Stimulated activated CD8-positive, alpha-beta memory T cell treated with anti-CD3 and anti-CD28 coated beads, Interleukin-7, amount 100 ng/mL, for 1 hour (primary cell): ENCODE measurements around the gene ERH.
A peak's percentile ranks its signal among the peaks of the same experiment; 100 is the strongest.

ENCODE experiments used
- DNase-seq, 2 donors: peaks; one replicate each; pipeline ENCODE4 v3.0.0-alpha.2; 2020; ENCODE audit warnings: low read depth in 2 of 2

The ERH gene

GRCh38 chr14:69356903-69357543, 41.1 kb downstream of the ERH start:
- DNase-seq, result no peak

DNA sequence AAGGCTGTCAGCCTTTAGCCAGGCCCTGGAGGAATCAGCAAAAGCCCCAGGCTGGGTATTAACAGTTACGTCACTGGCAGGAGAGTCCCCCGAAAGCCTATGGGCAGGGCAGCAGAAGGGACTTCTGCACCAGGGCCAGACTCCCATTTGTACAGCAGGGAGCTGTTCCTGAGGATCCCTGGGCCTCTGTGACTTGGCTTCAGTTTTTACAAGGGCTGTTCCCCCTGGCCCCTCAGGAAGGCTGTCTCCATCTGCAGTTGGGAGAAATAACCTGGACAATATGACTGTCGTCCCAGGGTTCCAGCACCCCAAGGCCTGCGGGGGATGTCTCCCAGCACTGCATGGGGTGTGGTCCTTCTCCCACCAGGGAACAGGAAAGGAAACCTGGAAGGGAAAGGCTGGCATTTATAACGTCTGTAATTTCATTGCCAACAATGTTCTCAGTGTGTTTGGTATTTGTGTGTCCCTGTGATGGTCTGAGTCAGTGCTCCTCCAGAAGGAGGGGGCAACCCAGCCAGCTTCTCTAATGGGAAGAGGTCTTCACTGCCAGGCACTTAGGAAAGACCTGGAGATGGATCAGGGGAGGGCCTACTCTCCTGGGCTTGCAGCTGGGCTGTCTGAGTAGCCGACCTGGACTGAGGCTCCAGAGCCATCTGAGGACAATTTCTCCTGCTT, 42.4 kb downstream of the ERH start:
- no peak for DNase-seq

DNA sequence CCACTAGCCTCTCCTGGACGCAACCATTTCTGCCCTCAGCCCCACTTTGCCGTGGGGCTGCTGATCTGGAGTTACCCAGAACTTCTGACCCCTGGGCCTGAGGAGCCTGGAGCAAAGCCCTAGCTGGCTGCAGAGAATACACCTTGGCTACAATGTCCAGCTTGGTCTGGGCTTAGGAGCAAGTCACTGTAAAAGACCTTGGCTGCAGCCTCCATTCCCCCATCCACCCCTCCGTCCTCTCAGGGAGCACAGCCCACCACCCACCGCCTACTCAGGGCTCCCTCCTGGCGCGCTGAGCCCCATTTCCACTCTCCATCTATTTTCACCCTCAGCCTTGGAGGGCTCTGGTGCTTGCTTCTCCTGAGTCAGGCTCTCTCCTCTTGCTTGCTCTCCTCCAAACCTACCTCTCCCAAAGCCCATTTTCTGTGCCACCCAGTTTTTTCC, 42.9 kb downstream of the ERH start:
- DNase-seq, result no peak

DNA sequence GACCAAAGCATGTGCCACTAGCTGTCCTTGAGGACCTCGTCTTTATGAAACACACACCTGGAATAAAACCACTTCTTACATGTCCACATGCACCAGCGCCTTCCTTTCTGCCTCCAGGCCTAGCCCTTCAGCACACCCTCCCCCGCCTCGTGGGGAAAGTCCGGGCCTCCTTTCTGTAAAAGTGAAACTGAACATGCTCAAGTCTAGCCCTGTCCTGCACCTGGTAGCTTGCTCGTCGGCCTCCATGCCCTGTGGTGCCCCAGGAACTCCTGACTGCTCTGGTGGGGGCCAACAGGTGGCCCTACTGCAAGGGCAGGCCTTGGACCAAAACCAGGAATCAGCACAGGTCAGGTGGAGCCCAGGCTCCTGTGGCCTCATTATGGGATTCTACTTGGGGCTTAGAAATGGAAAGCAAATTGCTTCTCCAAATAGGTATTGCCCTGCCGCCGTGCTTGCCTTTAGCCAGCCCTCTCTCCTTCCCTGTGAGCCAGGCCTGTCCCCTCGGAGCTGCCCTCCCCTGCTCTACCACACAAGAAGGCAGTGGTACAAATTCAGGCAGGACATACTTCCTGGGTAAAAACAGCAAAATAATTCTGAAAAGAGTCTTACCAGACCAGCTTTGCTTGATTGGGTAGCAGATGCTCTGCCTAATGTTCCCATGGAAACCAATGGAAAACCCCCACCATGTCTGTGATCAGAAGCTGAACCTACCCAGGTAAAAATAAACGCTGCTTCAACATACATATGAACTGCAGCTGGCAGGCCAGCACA, 43.5 kb downstream of the ERH start:
- DNase-seq, result peak in 1 of 2 donors; percentile 5

DNA sequence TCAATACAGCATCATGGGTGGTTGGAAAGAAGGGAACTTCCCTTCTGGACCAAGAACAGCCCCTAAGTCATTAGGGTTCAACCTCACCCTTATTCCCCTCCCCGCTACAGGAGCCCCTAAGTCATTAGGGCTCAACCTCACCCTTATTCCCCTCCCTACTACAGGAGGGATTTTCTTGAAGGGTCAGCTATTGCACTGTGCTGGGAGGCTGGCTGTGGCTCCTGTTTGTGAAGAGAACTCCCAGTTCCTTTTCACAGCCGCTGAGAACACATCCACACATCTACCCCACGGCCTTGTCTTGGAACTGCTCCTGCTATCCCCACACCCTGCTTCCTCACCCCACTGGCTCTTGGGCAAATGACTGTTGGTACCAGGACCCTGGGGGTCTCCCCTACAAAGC, 44.9 kb downstream of the ERH start:
- DNase-seq, result no peak

DNA sequence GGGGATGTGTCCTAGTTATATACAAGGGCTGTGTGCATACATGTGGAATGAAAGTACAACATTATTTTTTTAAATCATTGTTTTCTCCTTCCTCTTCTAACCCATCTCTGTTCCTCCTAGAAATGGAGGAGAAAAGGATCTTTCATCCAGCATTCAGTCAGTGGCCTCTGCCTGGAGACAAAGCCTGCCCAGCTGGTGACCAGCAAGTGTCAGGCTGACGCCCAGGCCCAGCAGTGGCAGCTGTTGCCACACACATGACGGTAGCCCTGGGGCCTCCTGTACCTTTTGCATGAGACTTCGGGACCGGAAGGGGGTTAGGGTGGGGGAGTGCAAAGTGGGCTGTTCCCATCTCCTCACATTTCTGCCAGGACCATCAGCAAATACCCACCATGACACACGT, 46.2 kb downstream of the ERH start:
- no peak for DNase-seq

GRCh38 chr14:69351385-69351784, 46.7 kb downstream of the ERH start:
- no peak for DNase-seq

GRCh38 chr14:69350892-69351291, 47.2 kb downstream of the ERH start:
- DNase-seq, result no peak

DNA sequence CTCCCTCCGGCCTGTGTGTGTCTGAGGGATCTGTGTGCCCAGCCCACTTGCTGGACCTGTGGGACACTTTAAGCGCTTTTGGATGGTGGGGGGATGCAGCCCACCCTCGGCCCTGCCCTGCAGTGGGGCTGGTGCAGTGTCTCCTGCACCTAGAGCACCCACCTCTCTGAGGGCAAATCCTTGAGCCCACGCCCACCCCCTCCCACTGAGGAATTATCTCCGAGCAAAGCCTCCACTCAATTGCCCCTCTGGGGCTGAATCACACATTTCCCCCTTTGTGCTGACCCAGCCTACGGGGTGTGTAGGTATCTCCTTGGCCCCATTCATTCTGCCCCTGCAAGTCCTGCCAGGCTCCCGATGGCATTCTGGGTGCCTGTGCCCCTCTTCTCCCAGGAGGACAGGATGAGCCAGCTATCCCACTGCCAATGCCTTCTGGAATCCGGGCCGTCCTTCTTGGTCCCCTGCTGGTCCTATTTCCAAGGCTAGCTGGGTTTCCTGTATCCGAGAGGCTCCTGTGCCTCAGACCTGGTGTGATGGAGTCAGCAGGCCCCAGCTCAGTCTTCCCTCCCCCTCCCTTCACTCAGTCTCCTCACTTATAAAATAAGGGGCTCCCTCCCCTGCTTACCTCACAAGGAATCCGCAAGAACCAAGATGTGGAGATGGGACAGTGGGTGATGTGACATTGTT, 48.9 kb downstream of the ERH start:
- DNase-seq, result no peak

GRCh38 chr14:69346710-69347109, 51.4 kb downstream of the ERH start:
- DNase-seq, result no peak

GRCh38 chr14:69345402-69345801, 52.7 kb downstream of the ERH start:
- DNase-seq, result no peak

GRCh38 chr14:69344171-69344570, 53.9 kb downstream of the ERH start:
- DNase-seq, result no peak

DNA sequence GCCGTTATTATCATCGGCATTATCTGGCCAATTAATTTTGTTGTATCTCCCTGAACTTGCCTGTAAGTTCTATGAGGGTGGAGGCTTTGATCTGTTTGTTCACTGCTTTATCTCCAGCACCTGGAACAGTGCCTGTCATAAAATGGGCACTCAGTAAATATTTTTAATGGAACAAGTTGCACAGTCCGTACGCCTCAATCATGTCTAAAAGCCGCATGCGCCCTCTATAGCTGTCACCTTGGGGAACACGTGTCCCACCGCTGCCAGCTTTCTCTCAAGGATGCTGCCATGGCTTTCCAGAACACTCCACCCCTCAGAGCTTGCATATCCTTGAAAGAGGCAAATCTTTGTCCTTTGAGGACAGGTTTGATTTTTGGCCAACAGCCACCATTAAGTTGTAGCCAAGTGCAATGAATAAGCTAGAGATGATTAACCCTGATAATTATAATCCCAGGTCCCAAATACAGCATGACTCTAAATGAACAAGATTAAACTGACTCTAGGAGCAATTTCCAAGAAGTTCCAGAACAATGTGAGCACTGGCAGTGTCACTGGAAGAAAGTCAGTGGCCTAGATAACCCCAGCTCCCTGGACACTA, 55.1 kb downstream of the ERH start:
- no peak for DNase-seq

- no peak for DNase-seq
Measured at GRCh38 chr14:69339426-69339825, 58.7 kb downstream of the ERH start.

GRCh38 chr14:69337984-69338383, 60.1 kb downstream of the ERH start:
- no peak for DNase-seq

DNA sequence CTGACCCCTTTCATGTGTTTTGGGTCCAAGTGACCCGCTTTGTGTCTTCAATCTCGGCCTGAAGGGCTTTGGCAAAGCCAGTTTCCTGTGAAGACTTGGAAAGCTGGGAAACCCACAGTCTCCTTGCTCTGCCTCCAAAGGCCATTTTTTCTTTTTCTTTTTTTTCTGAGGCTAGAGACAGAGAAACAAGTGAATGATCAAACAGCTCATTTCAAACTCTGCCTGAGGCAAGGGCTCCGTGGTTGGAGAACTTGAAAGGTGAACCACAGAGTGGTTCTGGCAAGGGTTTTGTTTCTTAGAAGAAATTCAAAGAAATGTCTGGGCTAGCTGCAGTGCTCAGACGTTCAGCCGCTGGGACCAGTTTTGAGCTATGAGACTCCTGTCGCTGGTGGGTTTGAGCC, 62.7 kb downstream of the ERH start:
- no peak for DNase-seq

- no peak for DNase-seq
Measured at GRCh38 chr14:69334576-69334975, 63.5 kb downstream of the ERH start.

- no peak for DNase-seq
Measured at GRCh38 chr14:69333791-69334337, 64.2 kb downstream of the ERH start.

GRCh38 chr14:69332782-69333395, 65.2 kb downstream of the ERH start:
- no peak for DNase-seq

DNA sequence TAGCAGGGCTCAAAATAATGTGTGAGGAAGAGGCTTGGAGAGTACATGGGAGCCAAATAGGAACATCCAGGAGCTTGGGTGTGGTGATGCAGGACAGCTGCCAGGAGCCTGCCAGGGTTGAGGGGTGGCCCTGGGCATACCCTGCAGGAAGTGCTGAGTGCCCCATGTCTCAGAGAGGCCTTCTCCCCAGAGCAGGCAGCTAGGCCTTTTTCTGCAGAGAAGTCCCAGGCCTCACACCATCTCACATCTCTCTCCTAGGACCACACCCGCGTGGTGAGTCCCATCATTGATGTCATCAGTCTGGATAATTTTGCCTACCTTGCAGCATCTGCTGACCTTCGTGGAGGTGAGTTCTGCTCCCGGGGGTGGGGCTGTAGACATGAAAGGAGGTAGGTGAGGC, 66.9 kb downstream of the ERH start:
- no peak for DNase-seq
